WTC11 (cell line): ENCODE data around the gene NAPB. TPM values are rescaled to one million over a fixed set of nuclear protein-coding genes. Genes with fewer than 3 reads are reported as not detected.

Experiments
- ATAC-seq: fragments of 200-7000 bp; cut with Tn5 transposase; 2 replicates; pipeline ENCODE4 v1.10.0; 2021; ENCODE audit warnings: mild to moderate bottlenecking, moderate library complexity
- CTCF ChIA-PET: fragments of 300-600 bp; sonication (Branson Sonifier 250); formaldehyde crosslinking; loops from one replicate; lab custom pipeline; 2021; ENCODE audit warnings: antibody characterized with exemption; lab: Charles Lee
- POLR2A ChIA-PET: fragments of 350-600 bp; sonication (Branson Sonifier 250); formaldehyde crosslinking; loops from one replicate; lab custom pipeline; 2021; ENCODE audit warnings: antibody characterized with exemption; lab: Charles Lee
- DNase-seq: peaks from one replicate; pipeline ENCODE4 v3.0.0; 2021; ENCODE audit warnings: low spot score
- H3K27ac Mint-ChIP-seq: 2 replicates; pipeline ENCODE4 v1.8.0; 2021; ENCODE audit warnings: mixed read lengths
- H3K27me3 Mint-ChIP-seq: 2 replicates; pipeline ENCODE4 v1.8.0; 2021; ENCODE audit warnings: low read depth, mild to moderate bottlenecking, moderate library complexity, mixed read lengths
- H3K36me3 Mint-ChIP-seq: 2 replicates; pipeline ENCODE4 v1.8.0; 2021; ENCODE audit warnings: mixed read lengths
- H3K4me1 Mint-ChIP-seq: 2 replicates; pipeline ENCODE4 v1.8.0; 2022; ENCODE audit warnings: mixed read lengths
- H3K4me3 Mint-ChIP-seq: 2 replicates; pipeline ENCODE4 v1.8.0; 2021; ENCODE audit warnings: mild to moderate bottlenecking, moderate library complexity, mixed read lengths
- H3K9me3 Mint-ChIP-seq: 2 replicates; pipeline ENCODE4 v1.8.0; 2021; ENCODE audit warnings: mixed read lengths
- AFF4 ChIP-seq: sonication (generic); formaldehyde crosslinking; IDR thresholded peaks from 2 replicates; pipeline ENCODE4 v1.8.1; 2023; ENCODE audit warnings: mild to moderate bottlenecking, missing genetic modification reagents, borderline replicate concordance
- ATF1 ChIP-seq: sonication (generic); formaldehyde crosslinking; IDR thresholded peaks from 2 replicates; pipeline ENCODE4 v1.8.1; 2023; ENCODE audit warnings: mild to moderate bottlenecking, moderate library complexity, missing genetic modification reagents
- ATF6 ChIP-seq: sonication (generic); formaldehyde crosslinking; IDR thresholded peaks from 2 replicates; pipeline ENCODE4 v1.8.1; 2023; ENCODE audit warnings: mild to moderate bottlenecking, missing genetic modification reagents
- CREM ChIP-seq: sonication (generic); formaldehyde crosslinking; IDR thresholded peaks from 2 replicates; pipeline ENCODE4 v1.8.1; 2022; ENCODE audit warnings: mild to moderate bottlenecking, missing genetic modification reagents, moderate library complexity
- CTCF ChIP-seq: fragments of 200-600 bp; IDR thresholded peaks from 2 replicates; pipeline ENCODE4 v1.8.0; 2022; ENCODE audit warnings: antibody characterized with exemption
- EMX1 ChIP-seq: fragments of 250-450 bp; sonication (Bioruptor Pico); IDR thresholded peaks from 2 replicates; pipeline ENCODE4 v1.8.0; 2021; ENCODE audit warnings: mild to moderate bottlenecking
- FOXJ3 ChIP-seq: sonication (generic); formaldehyde crosslinking; IDR thresholded peaks from 2 replicates; pipeline ENCODE4 v1.9.0; 2021; ENCODE audit warnings: missing genetic modification reagents, mild to moderate bottlenecking, borderline replicate concordance
- HMGA2 ChIP-seq: fragments of 250-450 bp; sonication (Bioruptor Pico); IDR thresholded peaks from 2 replicates; pipeline ENCODE4 v1.4.0; 2021; ENCODE audit warnings: mild to moderate bottlenecking, moderate library complexity
- IRF2 ChIP-seq: sonication (generic); formaldehyde crosslinking; IDR thresholded peaks from 2 replicates; pipeline ENCODE4 v1.8.0; 2022; ENCODE audit warnings: low read depth, missing genetic modification reagents, borderline replicate concordance
- JAZF1 ChIP-seq: fragments of 250-450 bp; sonication (Bioruptor Pico); IDR thresholded peaks from 2 replicates; pipeline ENCODE4 v1.9.0; 2021; ENCODE audit warnings: moderate library complexity, mild to moderate bottlenecking, inconsistent platforms
- MYBL2 ChIP-seq: sonication (generic); formaldehyde crosslinking; IDR thresholded peaks from 2 replicates; pipeline ENCODE4 v1.8.1; 2023; ENCODE audit warnings: mild to moderate bottlenecking, moderate library complexity, missing genetic modification reagents
- NR1H2 ChIP-seq: sonication (generic); formaldehyde crosslinking; IDR thresholded peaks from 2 replicates; pipeline ENCODE4 v1.9.0; 2021; ENCODE audit warnings: mild to moderate bottlenecking, moderate library complexity, missing genetic modification reagents
- RORB ChIP-seq: fragments of 250-450 bp; sonication (Bioruptor Pico); IDR thresholded peaks from 2 replicates; pipeline ENCODE4 v1.9.0; 2021; ENCODE audit warnings: mild to moderate bottlenecking
- SMAD3 ChIP-seq: sonication (generic); formaldehyde crosslinking; IDR thresholded peaks from 2 replicates; pipeline ENCODE4 v1.8.0; 2022; ENCODE audit warnings: missing genetic modification reagents, mild to moderate bottlenecking, borderline replicate concordance
- ZMAT4 ChIP-seq: fragments of 250-450 bp; sonication (Bioruptor Pico); IDR thresholded peaks from 2 replicates; pipeline ENCODE4 v1.9.0; 2021; ENCODE audit warnings: mild to moderate bottlenecking
- ZNF281 ChIP-seq: sonication (generic); formaldehyde crosslinking; IDR thresholded peaks from 2 replicates; pipeline ENCODE4 v1.8.0; 2023; ENCODE audit warnings: mild to moderate bottlenecking, missing genetic modification reagents
- ZNF423 ChIP-seq: fragments of 250-450 bp; sonication (Bioruptor Pico); IDR thresholded peaks from 2 replicates; pipeline ENCODE4 v2.1.2; 2022; ENCODE audit warnings: mild to moderate bottlenecking, moderate library complexity
- ZNF512 ChIP-seq: sonication (generic); formaldehyde crosslinking; IDR thresholded peaks from 2 replicates; pipeline ENCODE4 v1.8.1; 2022; ENCODE audit warnings: missing genetic modification reagents, borderline replicate concordance
- ZNF532 ChIP-seq: fragments of 250-450 bp; sonication (Bioruptor Pico); IDR thresholded peaks from 2 replicates; pipeline ENCODE4 v1.9.0; 2021; ENCODE audit warnings: mild to moderate bottlenecking, borderline replicate concordance
- total RNA-seq: library from RNA; stranded (reverse); gene quantifications from 3 replicates; pipeline ENCODE4 v1.2.3, GENCODE V29; 2021

NAPB gene
- total RNA-seq, 1 experiment from 2014 or later, result 12.9 TPM

- TF ChIP-seq MYBL2 (CRISPR knock-in tag), result no peak
- TF ChIP-seq FOXJ3 (CRISPR knock-in tag), result no peak
- no peak for TF ChIP-seq AFF4 (CRISPR knock-in tag)
- no peak for TF ChIP-seq ATF6 (CRISPR knock-in tag)
- no peak for TF ChIP-seq ZNF281 (CRISPR knock-in tag)
- TF ChIP-seq RORB, result no peak
- no peak for TF ChIP-seq ZNF532 (CRISPR knock-in tag)
- no peak for TF ChIP-seq CREM (CRISPR knock-in tag)
Observed at GRCh38 chr20:23381876-23382275, 39.4 kb downstream of the NAPB start (continued).

GRCh38 chr20:23379772-23380171 is 41.5 kb downstream of the NAPB start:
- POLR2A ChIA-PET, result no interaction called here
- ATAC-seq, result no peak
- DNase-seq, result no peak
- CTCF ChIA-PET, result no interaction called here
- Mint-ChIP-seq H3K4me1 (no peaks in the 10 kb centered on the region; the same call in 1 of the 2 replicates), H3K27ac (no peak overlapping the region), H3K9me3 (peaks cover 5% of the 10 kb centered on the region), H3K36me3 (peaks cover 65% of the 10 kb centered on the region), H3K4me3 (no peak overlapping the region), H3K27me3 (no peaks in the 10 kb centered on the region)
- TF ChIP-seq HMGA2 (CRISPR knock-in tag) (no peak), ZNF423 (no peak), SMAD3 (CRISPR knock-in tag) (no peak), NR1H2 (no peak), EMX1 (CRISPR knock-in tag) (no peak), CTCF (no peak), ATF1 (CRISPR knock-in tag) (no peak), ZNF512 (CRISPR knock-in tag) (no peak), JAZF1 (CRISPR knock-in tag) (no peak), ZMAT4 (no peak), IRF2 (CRISPR knock-in tag) (no peak)
